Measurements from ENCODE around the gene KDM8.

KDM8 gene

GRCh38 chr16:27229891-27230470 is 26.7 kb downstream of the KDM8 start:
- no peak for DNase-seq (ENCODE audit: low read depth)

- DNase-seq (ENCODE audit: low read depth), result no peak
Measured at GRCh38 chr16:27230562-27231001, 27.3 kb downstream of the KDM8 start.

- no peak for DNase-seq (ENCODE audit: low read depth)
Measured at GRCh38 chr16:27231692-27232060, 28.4 kb downstream of the KDM8 start.

GRCh38 chr16:27232061-27232900 is 29.0 kb downstream of the KDM8 start:
- DNase-seq (ENCODE audit: low read depth), result no peak

GRCh38 chr16:27232901-27233625 is 29.7 kb downstream of the KDM8 start:
- no peak for DNase-seq (ENCODE audit: low read depth)

- no peak for DNase-seq (ENCODE audit: low read depth)
Measured at GRCh38 chr16:27233731-27234130, 30.4 kb downstream of the KDM8 start.

GRCh38 chr16:27234171-27234570 is 30.8 kb downstream of the KDM8 start:
- DNase-seq (ENCODE audit: low read depth), result no peak

GRCh38 chr16:27234603-27235002 is 31.3 kb downstream of the KDM8 start:
- no peak for DNase-seq (ENCODE audit: low read depth)

GRCh38 chr16:27235055-27235937 is 32.0 kb downstream of the KDM8 start:
- peak; percentile 98 for DNase-seq (ENCODE audit: low read depth)

- no peak for DNase-seq (ENCODE audit: low read depth)
Measured at GRCh38 chr16:27235938-27236245, 32.6 kb downstream of the KDM8 start.

- no peak for DNase-seq (ENCODE audit: low read depth)
Measured at GRCh38 chr16:27236635-27237218, 33.4 kb downstream of the KDM8 start.

- DNase-seq (ENCODE audit: low read depth), result peak; percentile 81
Measured at GRCh38 chr16:27237219-27238015, 34.1 kb downstream of the KDM8 start.

- DNase-seq (ENCODE audit: low read depth), result peak; percentile 84
Measured at GRCh38 chr16:27238016-27238587, 34.8 kb downstream of the KDM8 start.

GRCh38 chr16:27238591-27238990 is 35.3 kb downstream of the KDM8 start:
- no peak for DNase-seq (ENCODE audit: low read depth)

GRCh38 chr16:27239026-27239425 is 35.7 kb downstream of the KDM8 start:
- no peak for DNase-seq (ENCODE audit: low read depth)

GRCh38 chr16:27239906-27240655 is 36.8 kb downstream of the KDM8 start:
- no peak for DNase-seq (ENCODE audit: low read depth)

GRCh38 chr16:27240948-27241531 is 37.7 kb downstream of the KDM8 start:
- no peak for DNase-seq (ENCODE audit: low read depth)

GRCh38 chr16:27241658-27242057 is 38.3 kb downstream of the KDM8 start:
- no peak for DNase-seq (ENCODE audit: low read depth)

GRCh38 chr16:27242398-27242797 is 39.1 kb downstream of the KDM8 start:
- no peak for DNase-seq (ENCODE audit: low read depth)

Data from CMK (cell line).